ENCODE results near the gene SOX11.

The SOX11 gene

DNA sequence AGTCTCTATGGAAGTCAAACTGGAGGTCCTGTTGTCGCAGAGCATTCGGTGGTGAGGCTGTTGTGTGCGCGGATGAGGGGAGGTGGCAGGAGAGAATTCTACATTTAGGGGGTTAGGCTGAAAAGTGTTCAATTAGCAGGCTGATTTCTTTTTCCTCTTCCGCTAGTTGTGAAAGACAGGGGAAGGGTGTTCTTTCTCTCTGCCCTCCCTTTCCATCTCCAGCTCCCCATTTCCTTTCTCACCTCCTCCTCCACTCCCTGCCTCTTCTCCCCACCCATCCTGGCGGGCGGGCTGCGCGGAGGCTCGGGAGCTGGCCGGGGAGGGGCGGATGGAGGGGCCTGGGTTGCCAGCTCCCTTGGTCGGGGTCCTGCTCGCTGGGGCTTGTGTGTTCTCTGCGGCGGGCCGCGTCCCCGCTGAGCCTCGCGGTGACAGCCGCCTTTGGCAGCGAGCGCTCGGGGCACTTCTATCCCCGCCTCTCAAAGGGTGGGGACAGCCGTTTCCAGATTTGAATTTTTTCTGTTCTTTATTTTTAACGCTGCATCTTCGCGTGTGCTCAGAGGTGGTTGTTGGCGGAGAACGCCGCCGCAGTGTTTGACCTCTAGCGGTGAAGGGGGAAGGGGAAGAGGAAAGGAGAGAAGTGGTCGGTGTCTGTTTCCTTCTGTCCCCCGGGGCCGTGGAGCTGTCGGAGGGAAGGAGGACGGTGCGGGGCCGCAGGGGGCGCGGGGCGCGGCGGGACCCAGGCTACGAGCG lies 3.6 kb downstream of the SOX11 start:
- no peak overlapping the region for H2AFZ ChIP-seq (ENCODE audit: low read length)

DNA sequence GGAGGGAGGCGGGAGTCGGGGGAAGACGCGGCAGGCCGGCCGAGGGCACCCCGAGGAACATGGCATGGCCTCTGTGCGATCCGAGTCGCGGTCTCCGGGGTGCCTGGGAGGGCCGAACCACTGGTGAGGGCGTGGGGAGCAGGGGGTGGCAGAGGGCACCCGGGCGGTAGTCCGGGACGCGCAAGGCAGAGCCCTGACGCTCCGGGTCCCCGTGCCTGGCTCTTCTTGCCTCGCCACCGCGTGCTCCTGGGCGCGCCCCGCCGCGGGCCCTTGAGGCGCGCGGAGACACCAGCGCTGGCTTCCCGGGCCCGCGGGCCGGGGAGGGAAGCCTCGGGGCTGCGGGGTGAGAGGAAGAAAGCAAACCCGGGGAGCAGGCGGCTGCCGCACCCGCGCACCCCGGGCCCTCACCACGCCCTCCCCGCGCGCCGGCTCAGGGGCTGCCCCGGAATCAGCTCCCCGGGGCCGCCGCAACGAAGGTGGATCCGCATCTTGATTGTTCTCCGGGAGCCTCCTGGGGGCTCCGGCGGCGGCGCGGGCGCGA lies 4.3 kb downstream of the SOX11 start:
- TF ChIP-seq CTCF (IDR thresholded peaks at IDR 0.05; ENCODE audit: low read length) (no peak), EZH2 (IDR thresholded peaks at IDR 0.05; ENCODE audit: borderline replicate concordance, low read length) (no peak)
- Histone ChIP-seq H3K36me3 (ENCODE audit: insufficient read depth, low read length) (no peaks in the 10 kb centered on the region), H3K4me1 (ENCODE audit: insufficient read depth, low read length, severe bottlenecking) (peaks cover 10% of the 10 kb centered on the region), H3K9me3 (ENCODE audit: low read length) (no peaks in the 10 kb centered on the region), H3K27ac (ENCODE audit: low read depth, low read length, poor library complexity, severe bottlenecking) (no peak overlapping the region), H4K20me1 (ENCODE audit: insufficient read depth, low read length) (no peaks in the 10 kb centered on the region), H3K4me3 (ENCODE audit: low read depth, low read length, poor library complexity, severe bottlenecking) (no peak overlapping the region), H3K4me2 (ENCODE audit: low read length) (no peak overlapping the region), H3K9me2 (ENCODE audit: low read depth, low read length) (no peaks in the 10 kb centered on the region), H3K9ac (ENCODE audit: low read length) (no peak overlapping the region), H3K27me3 (ENCODE audit: insufficient read depth, low read length) (no peaks in the 10 kb centered on the region), H3K79me2 (ENCODE audit: insufficient read depth, low read length) (no peaks in the 10 kb centered on the region), H2AFZ (ENCODE audit: low read length) (no peak overlapping the region), H3F3A (ENCODE audit: insufficient read depth, low read length) (no peaks in the 10 kb centered on the region)

More for the DNA sequence above, 3.6 kb downstream of the SOX11 start:
- Histone ChIP-seq H3K9me3 (ENCODE audit: low read length) (no peaks in the 10 kb centered on the region), H3K9me2 (ENCODE audit: low read depth, low read length) (no peaks in the 10 kb centered on the region), H3K9ac (ENCODE audit: low read length) (no peak overlapping the region), H3K36me3 (ENCODE audit: insufficient read depth, low read length) (no peaks in the 10 kb centered on the region), H3K4me1 (ENCODE audit: insufficient read depth, low read length, severe bottlenecking) (peaks cover 8% of the 10 kb centered on the region), H3K4me2 (ENCODE audit: low read length) (no peak overlapping the region), H3K4me3 (ENCODE audit: low read depth, low read length, poor library complexity, severe bottlenecking) (no peak overlapping the region), H3K27me3 (ENCODE audit: insufficient read depth, low read length) (no peaks in the 10 kb centered on the region), H3K27ac (ENCODE audit: low read depth, low read length, poor library complexity, severe bottlenecking) (no peak overlapping the region), H3F3A (ENCODE audit: insufficient read depth, low read length) (no peaks in the 10 kb centered on the region), H4K20me1 (ENCODE audit: insufficient read depth, low read length) (no peaks in the 10 kb centered on the region), H3K79me2 (ENCODE audit: insufficient read depth, low read length) (no peaks in the 10 kb centered on the region)
- TF ChIP-seq EZH2 (IDR thresholded peaks at IDR 0.05; ENCODE audit: borderline replicate concordance, low read length), result no peak

DNA sequence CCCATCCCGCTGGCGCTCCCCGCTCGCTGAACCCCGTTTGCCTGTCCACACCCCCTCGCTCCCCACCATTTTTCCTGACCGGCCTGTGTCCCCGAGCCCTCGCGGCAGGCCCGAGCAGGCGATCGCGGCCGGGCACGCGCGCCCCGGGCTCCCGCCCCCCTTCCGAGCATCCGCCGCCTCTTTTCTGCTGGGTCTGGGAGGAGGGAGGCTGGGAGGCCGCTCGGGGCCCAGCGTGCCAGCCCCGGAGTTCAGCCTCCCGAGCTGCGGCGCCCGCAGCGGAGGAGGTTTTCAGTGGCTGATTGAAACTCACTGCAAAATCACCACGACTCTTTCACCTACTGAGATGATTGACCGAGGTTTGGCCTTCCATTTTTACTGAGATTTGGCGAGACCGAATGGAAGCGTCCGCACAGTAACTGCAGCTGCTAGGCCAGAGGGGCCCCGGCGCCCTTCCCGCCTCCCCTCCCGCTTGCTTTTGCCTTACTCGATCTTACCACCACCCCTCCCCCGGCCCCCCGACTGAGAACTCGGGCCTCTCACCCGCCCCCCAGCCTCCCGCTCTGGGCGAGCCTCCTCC lies 4.8 kb downstream of the SOX11 start:
- H3K27me3 ChIP-seq (ENCODE audit: insufficient read depth, low read length), result no peaks in the 10 kb centered on the region
- no peaks in the 10 kb centered on the region for H3F3A ChIP-seq (ENCODE audit: insufficient read depth, low read length)
- TF ChIP-seq CTCF (IDR thresholded peaks at IDR 0.05; ENCODE audit: low read length), result no peak
- TF ChIP-seq EZH2 (IDR thresholded peaks at IDR 0.05; ENCODE audit: borderline replicate concordance, low read length), result no peak
- peaks cover 10% of the 10 kb centered on the region for H3K4me1 ChIP-seq (ENCODE audit: insufficient read depth, low read length, severe bottlenecking)
- no peaks in the 10 kb centered on the region for H3K79me2 ChIP-seq (ENCODE audit: insufficient read depth, low read length)
- H3K36me3 ChIP-seq (ENCODE audit: insufficient read depth, low read length), result no peaks in the 10 kb centered on the region
- no peaks in the 10 kb centered on the region for H3K9me2 ChIP-seq (ENCODE audit: low read depth, low read length)
- H3K9me3 ChIP-seq (ENCODE audit: low read length), result no peaks in the 10 kb centered on the region
- H3K27ac ChIP-seq (ENCODE audit: low read depth, low read length, poor library complexity, severe bottlenecking), result no peak overlapping the region
- H4K20me1 ChIP-seq (ENCODE audit: insufficient read depth, low read length), result no peaks in the 10 kb centered on the region
- no peak overlapping the region for H3K4me3 ChIP-seq (ENCODE audit: low read depth, low read length, poor library complexity, severe bottlenecking)
- H2AFZ ChIP-seq (ENCODE audit: low read length), result no peak overlapping the region
- no peak overlapping the region for H3K9ac ChIP-seq (ENCODE audit: low read length)
- no peak overlapping the region for H3K4me2 ChIP-seq (ENCODE audit: low read length)
